ENCODE results near the gene RGS6. TPM values are rescaled to one million over a fixed set of nuclear protein-coding genes. Genes with fewer than 3 reads are reported as not detected.

The RGS6 gene
- total RNA-seq, 1 experiment from 2014 or later: not detected

DNA sequence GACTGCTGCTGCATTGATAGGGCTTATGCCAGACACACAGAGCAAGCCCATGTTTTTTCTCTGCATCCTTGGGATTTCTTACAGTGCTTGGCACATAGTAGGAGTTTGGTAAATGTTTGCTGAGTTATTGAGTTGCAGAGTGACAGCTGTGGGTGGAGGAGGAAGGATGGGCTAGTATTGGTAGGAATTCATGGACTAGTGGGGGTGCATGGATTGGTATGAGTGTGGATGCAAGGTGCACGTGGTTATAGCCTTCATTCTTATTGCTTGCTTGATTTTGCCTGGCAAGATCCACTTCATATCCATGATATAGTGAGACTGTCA lies 11.4 kb downstream of the RGS6 start:
- no peak for DNase-seq (ENCODE audit: low read depth)

DNA sequence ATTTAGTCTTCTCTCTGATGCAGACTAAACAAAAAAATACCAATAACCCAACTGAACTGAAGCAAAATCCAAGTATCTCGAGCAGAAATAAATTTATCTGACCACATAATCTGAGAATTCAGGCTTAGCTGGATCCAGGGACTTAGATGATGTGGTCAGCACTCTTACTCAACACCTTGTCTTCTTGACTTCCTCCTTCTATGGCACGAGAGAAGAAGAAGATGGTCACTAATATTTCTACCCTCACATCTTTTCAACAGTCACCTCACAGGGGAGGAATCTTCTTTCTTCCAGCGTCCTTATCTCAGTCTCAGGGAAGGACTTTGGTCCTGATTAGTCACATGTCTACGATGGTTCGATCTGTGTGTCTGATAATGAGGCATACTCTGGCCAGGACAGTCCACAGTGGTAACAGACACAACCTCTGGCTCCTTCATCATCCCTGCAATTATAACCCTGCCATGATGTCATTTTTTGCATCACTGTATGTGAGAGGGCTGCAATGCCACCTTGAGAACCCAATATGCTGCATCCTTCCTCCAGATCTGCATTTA lies 15.8 kb downstream of the RGS6 start:
- no peak for DNase-seq (ENCODE audit: low read depth)

DNA sequence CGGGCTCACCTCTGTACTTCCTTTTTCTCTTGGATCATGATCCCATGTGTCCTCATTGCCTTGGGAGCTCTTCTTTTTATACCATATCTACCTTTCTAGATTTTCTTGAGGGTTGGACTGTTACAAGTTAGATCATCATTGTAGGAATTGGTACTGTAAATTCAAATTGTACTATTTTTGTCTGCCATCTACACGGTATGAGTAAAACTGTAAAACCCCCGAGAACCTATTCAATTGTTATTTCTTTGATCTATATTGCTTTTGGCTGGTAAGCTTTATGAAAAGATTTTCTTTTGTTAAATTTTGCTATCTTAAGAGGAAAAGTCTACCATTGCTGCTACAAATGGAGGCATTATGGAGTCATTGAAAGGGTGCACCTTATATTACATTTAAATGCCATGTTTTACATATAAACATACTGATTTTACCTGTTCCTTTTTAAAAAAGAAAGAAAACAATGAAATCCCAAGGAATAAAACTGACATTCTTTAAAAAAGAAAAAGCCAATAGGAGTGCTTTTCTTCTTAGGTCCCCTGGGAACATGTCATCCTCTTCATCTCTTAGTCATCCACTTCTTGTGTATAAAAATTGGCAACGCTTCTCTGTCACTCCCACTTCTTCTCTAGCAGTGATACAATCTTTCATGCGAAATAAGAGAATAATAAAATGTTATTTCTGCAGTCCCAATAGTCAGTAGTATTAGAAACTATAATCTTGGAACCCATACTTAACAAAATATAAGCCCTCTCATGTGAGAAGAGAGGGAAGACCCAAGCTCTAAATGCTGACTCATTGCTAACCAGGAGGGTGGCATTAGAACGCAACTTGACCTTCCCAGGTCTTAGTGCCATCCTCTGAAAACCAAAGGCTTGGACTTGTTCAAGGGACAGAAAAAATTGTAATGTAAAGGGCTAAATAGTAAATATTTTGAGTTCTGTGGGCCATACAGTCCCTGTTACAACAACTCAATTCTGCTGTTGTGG lies 20.4 kb downstream of the RGS6 start:
- no peak for DNase-seq (ENCODE audit: low read depth)

DNA sequence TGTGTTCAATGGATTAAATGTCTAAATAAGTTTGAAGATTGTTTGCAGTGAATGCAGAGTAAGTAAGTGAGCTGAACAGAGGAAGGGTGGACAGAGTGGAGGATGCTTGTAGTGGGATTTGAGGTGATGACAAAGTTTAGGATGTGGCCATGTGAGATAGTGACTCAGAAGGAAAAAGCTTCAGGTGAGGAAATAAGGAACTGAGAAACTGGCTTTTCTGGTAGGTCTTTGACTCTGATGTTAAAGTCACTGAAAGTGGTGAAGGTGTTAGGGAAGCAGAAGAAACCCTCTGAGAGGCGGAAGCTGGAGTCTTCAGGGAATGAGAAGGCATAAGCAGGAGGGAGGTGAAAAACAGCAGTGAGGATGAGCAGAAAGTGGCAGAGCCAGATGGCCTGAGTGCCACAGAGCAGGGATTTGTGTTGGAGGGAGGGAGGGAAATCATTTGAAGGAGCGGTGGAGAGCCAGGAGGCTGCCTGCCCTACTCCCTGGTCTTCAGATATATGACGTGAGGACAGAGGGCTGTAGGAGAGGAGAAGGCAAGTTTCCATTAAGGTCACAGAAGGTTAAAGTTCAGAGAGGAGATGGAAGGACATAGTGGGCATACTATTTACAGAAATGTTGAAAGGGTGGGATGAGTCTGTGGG lies 24.8 kb downstream of the RGS6 start:
- no peak for DNase-seq (ENCODE audit: low read depth)

DNA sequence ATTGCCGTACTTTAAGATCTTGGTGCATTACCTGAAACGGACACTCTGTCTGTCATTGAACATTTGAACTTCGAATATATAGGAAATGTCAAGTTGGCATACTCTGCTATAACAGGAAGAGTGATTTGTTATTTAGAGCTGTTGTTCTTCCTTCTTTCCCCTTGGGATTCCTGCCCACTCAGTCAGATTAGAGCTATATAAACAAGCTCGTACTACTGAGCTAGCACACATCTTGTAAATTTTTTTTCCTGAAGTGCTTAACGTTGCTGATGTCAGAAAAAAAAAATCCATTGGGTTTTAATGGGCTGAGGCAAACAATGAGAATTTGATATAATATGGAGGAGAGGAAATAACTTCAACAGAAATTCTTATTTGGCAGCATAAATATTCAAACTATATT lies 26.8 kb downstream of the RGS6 start:
- DNase-seq (ENCODE audit: low read depth): no peak

DNA sequence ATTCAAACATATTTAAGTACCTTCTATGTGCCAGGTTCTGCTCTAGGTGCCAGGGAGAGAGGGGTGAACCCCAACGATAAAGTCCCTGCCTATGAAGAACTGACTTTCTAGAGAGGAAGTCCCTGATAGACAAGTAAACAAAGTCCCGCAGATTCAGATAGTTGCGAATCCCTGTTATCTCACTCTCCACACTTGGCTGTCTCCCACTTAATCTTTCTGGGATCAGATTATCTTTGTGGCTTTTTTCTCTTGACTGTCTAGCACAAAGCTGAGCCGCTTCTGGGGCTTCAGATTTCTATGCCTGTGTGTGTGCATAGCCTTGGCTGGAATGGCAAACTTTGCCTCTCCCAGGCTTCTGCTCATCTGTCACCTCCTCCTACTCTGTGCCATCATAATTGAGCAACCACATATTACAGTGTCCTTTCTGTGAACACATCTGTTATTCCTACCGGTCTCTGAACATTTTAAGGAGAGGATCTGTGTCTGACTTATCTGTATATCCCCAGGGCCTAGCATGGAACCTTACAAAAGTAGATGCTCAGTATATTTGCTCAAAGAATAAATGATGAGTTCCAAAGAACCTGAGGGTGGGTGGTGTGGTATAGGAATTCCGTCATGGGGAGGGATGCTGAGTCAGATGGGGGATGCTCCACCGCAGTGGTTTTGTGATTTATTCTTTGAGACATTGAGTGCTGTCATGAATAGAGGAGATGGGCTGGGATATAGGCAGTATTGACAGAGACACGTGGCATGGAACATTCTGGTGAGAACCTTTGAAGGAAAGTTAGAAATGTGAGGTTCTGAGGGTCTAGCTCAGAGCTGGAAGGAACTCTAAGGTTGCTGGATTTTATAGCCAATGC lies 28.5 kb downstream of the RGS6 start:
- DNase-seq (ENCODE audit: low read depth): no peak

DNA sequence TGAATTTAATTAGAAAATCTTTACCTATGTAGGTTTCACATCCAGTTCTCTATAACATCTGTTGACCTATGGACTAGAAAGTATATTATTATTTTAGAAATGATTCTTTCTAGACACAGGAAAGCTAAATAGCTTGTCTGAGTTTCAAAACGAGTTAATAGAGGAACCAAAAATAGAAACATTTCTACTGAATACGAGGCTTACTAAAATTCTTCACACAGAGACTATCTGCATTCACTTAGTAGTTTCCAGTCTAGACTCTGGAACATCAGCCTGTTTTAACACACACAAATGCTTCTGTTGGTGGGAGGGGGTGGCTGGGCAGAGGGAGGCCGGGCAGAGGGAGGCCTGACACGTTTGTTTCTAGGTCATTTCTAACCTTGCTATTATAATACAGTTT lies 29.7 kb downstream of the RGS6 start:
- DNase-seq (ENCODE audit: low read depth): no peak

DNA sequence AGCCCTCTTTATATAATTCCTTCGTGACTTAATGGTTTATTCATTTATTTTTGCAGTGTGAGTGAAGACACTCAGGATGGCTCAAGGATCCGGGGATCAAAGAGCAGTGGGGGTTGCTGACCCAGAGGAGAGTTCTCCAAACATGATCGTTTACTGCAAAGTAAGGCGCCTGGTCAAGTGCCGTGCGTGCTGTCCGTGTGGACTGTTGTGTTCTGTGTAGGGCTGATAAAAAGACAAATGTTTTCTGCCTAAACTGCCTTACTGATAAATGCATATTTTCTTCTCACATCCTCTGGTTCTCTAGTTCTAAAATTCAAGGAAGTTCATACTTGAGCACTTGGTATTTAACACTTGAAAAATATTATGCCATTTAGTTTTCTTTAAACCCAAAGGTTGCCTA lies 32.5 kb downstream of the RGS6 start:
- DNase-seq (ENCODE audit: low read depth): no peak

DNA sequence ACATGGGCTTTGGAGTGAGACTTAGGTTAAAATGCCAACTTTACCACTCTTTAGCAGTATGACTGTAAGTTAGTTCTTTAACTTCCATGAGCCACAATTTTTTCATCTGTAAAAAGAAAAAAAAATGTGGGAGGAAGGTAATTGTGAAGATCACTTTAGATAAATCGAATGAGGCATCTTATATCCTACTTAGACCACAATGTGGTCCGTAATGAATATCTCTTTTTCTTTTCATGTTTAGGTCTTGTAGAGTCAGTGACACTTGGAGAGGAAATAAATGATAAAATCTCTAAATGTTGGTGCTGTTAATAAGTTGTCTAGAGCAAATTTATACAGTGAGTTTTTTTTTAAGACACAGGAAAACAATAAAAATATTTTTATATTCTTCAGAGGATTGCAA lies 34.3 kb downstream of the RGS6 start:
- no peak for DNase-seq (ENCODE audit: low read depth)

DNA sequence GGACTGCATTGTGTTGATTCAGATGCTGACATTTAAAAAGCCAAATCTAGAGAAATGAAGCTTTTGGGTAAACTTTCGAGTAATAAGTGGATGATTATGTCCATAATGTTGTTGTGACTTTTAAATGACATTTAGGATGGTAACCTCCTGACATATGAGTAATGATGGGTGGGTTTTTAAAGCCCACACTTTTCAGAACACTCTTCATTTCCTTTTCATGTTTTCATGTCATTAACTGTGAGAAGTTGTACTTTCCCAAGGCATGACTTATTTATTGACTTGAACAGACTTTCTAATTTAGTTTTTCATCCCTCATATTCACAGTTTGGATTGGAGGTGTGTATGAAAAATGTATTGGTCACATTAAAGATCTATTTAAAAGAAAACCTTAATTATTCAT lies 35.5 kb downstream of the RGS6 start:
- no peak for DNase-seq (ENCODE audit: low read depth)

DNA sequence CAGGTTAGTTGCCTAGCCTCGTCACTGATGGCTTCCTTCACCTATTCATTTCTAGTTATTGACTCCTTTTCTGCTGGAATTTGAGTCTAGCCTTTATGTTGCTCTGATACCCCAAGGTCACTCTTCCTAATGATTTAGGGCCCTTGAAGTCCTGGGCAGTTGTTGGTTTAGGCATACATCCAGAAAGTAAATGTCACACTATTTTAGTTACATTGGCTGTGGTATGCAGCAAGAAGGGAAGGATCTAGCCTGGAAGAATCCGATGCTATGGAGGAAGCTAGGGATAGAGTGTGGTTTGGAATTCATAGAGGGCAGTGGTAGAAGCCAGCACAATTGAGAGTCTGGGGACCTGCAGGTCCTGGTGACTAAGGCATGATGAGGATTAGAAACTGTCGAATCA lies 38.0 kb downstream of the RGS6 start:
- DNase-seq (ENCODE audit: low read depth): no peak

DNA sequence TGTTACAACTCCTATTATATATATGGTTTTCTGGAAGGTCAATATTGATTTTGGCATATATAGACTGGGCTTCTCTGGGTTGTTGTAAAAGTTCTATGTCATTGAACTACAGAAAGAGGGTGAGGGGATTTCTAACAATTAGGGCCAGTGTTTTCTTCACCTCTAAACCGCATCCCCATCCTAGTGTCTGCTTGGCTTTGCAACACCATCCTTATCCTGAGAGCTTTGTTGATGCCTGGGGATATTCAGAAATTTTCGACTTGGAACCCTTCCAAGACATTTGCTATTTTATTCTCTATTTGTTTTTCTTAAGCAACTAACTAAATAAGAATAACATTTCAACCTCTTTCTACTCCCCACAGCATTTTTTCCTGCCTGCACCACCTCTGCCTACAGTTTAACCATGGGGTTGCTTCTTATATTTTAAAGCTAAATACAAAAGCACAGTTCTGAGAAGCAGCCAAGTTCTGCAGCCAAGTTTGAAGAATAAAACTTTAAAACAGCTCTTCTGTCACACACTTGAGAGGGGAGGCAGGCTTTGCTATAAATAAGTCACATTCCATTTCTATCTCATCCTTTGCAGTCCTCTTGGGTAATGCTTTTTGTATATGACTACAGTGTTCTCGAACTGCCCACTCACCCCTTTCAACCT lies 53.4 kb downstream of the RGS6 start:
- peak; percentile 5 for DNase-seq (ENCODE audit: low read depth)

DNA sequence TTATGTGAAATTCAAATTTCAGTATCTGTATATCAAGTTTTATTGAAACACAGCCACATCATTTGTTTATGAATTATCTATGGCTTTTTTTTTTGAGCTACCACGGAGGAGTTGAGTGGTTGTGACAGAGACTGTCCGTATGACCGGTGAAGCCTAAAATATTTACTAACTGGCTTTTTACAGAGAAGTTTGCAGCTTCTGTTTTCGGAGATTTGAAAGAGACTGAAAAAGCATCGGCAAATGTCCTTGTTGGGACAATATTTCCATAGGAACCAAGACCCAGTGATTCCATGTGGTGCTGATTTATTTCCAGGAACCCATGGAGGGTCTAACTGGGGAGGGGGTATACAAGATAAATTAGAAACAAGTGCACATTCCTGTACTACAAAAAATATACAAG lies 56.2 kb downstream of the RGS6 start:
- no peak for DNase-seq (ENCODE audit: low read depth)

DNA sequence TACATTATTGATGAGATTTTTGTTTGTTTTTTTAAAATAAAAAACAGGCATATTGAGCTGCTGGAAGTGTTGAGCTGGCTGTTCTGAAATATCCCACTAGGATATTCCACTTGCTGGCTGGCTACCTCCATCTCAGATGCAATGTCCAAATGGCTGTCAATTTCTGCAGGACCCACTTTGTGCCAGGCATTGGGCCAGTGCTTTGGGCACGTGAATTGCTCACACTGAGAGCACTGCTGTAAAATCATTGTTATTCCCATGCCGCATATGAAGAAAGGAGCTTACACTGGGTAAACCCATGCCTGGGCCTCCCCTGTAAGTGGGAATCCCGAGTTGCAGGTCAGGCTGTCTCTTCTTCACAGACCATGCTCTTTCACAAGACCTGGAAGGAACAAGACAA lies 56.7 kb downstream of the RGS6 start:
- no peak for DNase-seq (ENCODE audit: low read depth)

DNA sequence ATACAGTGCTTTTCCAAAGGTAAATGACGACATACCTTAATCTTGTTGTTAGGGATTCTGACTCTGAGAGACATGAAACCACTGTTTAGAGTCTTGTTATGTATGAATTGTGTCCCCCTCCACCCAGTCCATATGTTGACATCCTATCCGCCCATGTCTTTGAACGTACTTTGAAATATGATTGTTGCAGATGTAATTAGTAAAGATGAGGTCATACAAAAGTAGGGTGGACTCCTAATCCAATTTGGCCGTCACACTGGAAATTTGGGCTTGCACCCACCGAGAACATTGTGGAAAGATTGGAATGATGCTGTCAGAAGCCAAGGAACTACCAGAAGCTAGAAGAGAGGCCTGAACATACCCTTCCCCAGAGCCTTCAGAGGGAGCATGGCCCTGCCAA lies 62.2 kb downstream of the RGS6 start:
- DNase-seq (ENCODE audit: low read depth): no peak

DNA sequence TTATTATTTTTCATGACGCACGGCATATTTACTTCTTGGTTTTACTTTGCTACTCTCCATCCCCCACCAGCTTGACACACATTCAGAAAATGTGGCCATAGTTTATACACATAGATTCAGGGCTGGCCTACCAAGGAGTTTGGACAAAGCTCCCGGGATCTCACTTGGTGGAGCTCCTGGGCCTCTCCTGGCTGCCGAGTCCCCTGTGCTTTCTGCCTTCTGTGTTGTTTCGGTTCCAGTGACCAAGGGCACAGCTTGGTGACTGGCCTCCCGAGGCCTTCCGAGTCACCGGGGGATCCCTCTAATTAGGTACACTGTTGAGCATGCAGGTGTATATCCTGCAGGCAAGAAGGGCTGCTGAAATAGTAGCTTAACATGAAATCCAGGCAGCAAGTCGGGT lies 63.5 kb downstream of the RGS6 start:
- DNase-seq (ENCODE audit: low read depth): no peak

DNA sequence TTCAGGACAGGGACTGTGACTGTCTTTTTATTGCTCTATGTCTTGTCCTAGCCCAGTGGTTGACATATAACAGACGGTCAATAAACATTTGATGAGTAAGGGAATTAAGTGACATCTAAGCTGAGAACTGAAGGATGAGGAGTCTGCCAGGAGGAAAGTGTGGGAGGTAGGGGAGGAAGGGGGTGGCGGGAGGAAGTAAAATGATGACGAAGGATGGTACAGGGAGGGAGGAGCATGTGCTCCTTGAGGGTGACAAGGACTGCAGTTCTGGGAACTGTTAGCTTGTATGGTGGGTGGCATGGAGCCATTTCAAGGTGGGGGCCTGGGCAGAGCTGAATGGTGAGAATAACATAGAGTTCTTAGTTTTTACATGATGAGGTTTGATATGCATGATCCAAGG lies 64.4 kb downstream of the RGS6 start:
- DNase-seq (ENCODE audit: low read depth): no peak

DNA sequence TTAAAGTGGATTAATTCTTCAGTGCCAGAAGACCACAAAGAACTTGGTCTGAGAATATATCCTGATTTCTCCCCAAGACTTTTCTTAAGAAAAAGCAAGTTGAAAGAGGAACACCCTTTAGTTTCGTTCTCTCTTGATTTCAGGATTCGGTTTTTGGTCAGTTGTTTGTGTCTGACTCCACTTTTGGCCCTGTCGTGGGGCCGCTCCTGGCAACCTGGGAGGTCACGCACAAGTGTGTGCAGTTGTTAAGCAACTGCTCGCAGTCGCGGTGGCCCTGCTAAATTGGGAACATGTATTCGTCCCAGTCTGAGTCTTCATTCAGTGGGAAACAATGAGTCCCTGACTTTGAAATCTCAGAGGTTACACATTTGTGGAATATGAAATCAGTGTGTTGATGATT lies 68.7 kb downstream of the RGS6 start:
- no peak for DNase-seq (ENCODE audit: low read depth)

DNA sequence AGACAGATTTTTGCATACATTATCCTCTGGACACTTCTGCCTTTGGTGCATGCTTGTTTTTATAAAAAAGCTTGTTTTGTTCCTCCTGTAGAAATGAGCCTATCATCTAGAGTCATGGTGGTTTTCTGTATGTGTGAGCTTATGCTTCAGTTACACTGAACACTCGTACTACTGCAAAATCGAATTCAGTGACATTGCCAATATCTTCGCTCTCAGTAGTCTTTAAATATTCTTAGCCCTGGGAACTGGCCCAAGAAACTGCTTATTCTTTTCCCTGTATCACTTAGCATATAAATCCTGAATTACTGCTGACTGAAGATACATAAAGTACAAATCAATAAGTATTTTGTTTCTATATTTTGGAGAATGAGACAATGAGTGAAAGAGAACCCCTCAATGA lies 70.5 kb downstream of the RGS6 start:
- DNase-seq (ENCODE audit: low read depth): no peak

DNA sequence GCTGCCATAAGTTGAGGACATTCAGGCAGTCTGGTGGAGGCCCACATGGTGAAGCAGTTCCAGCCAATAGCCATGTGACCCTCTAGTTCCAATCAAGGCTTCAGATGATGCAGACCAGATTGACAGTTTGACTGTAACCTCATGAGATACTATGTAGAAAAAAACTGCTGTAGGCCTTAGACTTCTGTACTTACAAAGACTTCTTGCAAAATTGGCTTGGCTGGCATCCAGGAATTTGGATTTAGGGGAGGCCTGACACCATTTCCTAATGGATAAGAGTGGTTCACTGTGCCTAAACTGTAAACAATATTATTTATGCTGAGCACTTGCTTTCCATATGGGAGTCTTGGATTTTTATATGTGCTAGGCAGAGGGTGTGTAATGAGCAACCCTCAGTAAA lies 76.4 kb downstream of the RGS6 start:
- DNase-seq (ENCODE audit: low read depth): no peak

DNA sequence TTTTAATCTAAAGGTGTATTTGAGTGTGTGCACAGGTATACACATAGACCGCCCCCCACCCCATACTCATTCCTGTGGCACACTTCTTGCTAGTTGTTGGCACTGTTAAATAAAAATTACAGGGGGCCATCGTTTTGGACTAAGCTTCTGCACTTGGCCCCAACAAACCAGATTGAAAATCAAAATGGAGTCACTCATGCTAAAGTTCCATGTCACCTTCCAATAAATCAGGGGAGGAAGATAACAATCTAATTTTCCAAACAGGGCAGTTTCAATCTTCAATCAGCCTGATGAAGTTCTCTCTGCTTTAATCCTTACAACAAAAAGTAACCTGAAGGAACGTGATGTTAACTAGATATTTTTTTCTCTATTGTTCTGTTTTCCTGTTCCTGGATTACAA lies 78.2 kb downstream of the RGS6 start:
- DNase-seq (ENCODE audit: low read depth): no peak
